Stimulated activated CD4-positive, alpha-beta T cell treated with anti-CD3 and anti-CD28 coated beads, TNF-alpha, amount 100 ng/mL, for 1 hour (primary cell): ENCODE measurements around the gene NT5DC1.
"Not testable (repeated sequence)": the region's sequence is repeated elsewhere in the genome, so short reads cannot be mapped to it uniquely, and the experiment has no call there.

ENCODE experiments used
- DNase-seq, 3 donors: peaks; one replicate each; pipeline ENCODE4 v3.0.0-alpha.2; 2020; ENCODE audit warnings: low read depth in 3 of 3, low spot score in 1 of 3

Gene NT5DC1

GRCh38 chr6:116268589-116269293, 168.1 kb downstream of the NT5DC1 start:
- no peak for DNase-seq

GRCh38 chr6:116271149-116271708, 170.6 kb downstream of the NT5DC1 start:
- no peak for DNase-seq

- no peak for DNase-seq
These were observed 176.5 kb downstream of the NT5DC1 start for GRCh38 chr6:116277124-116277523.

GRCh38 chr6:116278481-116278829, 177.8 kb downstream of the NT5DC1 start:
- DNase-seq = no peak

GRCh38 chr6:116278854-116279231, 178.2 kb downstream of the NT5DC1 start:
- DNase-seq = no peak

GRCh38 chr6:116279232-116280160, 178.8 kb downstream of the NT5DC1 start, which contains the start of gene TSPYL1:
Gene TSPYL1, minus strand, starts transcription at chr6:116279930. Its CDS starts 100 bp downstream, at chr6:116279830.
- DNase-seq = peak; percentile 82 to 87 (median 84)

- DNase-seq = no peak
These were observed 179.7 kb downstream of the NT5DC1 start for GRCh38 chr6:116280161-116280932.

GRCh38 chr6:116280933-116281316, 180.3 kb downstream of the NT5DC1 start:
- no peak for DNase-seq

GRCh38 chr6:116282698-116283097, 182.0 kb downstream of the NT5DC1 start:
- no peak for DNase-seq

- no peak for DNase-seq
These were observed 182.5 kb downstream of the NT5DC1 start for GRCh38 chr6:116283191-116283590.

- DNase-seq = not testable (repeated sequence)
These were observed 184.3 kb downstream of the NT5DC1 start for GRCh38 chr6:116284984-116285383.

GRCh38 chr6:116286773-116287358, 186.2 kb downstream of the NT5DC1 start:
- DNase-seq = no peak

GRCh38 chr6:116287689-116288282, 187.1 kb downstream of the NT5DC1 start:
- no peak for DNase-seq

- no peak for DNase-seq
These were observed 189.2 kb downstream of the NT5DC1 start for GRCh38 chr6:116289876-116290275.

GRCh38 chr6:116290799-116291198, 190.1 kb downstream of the NT5DC1 start:
- no peak for DNase-seq

- DNase-seq = no peak
These were observed 191.2 kb downstream of the NT5DC1 start for GRCh38 chr6:116291701-116292396.

- DNase-seq = no peak
These were observed 191.9 kb downstream of the NT5DC1 start for GRCh38 chr6:116292553-116292952.

GRCh38 chr6:116298273-116298672, 197.6 kb downstream of the NT5DC1 start:
- DNase-seq = no peak

GRCh38 chr6:116298973-116299372, 198.3 kb downstream of the NT5DC1 start:
- DNase-seq = no peak
